ENCODE data around the gene PIPOX.

GRCh38 chr17:29007456-29007855 is 35.5 kb upstream of the PIPOX start:
- TF ChIP-seq CTCF (IDR thresholded peaks at IDR 0.05) (no peak), POLR2A (IDR thresholded peaks at IDR 0.05) (no peak)
